Kidney epithelial cell (primary cell): ENCODE results near the gene AICDA. TPM values are rescaled to one million over a fixed set of nuclear protein-coding genes. Genes with fewer than 3 reads are reported as not detected.

Experiments
- DNase-seq: peaks from one replicate; pipeline ENCODE4 v3.0.0-alpha.2; 2010; ENCODE audit warnings: low read depth
- H3K27me3 ChIP-seq: 2 replicates; pipeline ENCODE4 v1.6.0; 2011; ENCODE audit warnings: low read length; ENCODE audit not compliant: control insufficient read depth, insufficient read depth
- H3K36me3 ChIP-seq: 2 replicates; pipeline ENCODE4 v1.5.1; 2011; ENCODE audit warnings: low read length; ENCODE audit not compliant: control insufficient read depth, insufficient read depth
- H3K4me3 ChIP-seq: 2 replicates; pipeline ENCODE4 v1.5.1; 2011; ENCODE audit warnings: low read depth, mild to moderate bottlenecking, control low read depth, low read length
- total RNA-seq: library from RNA; depleted of rRNA; stranded (reverse); fragments of >200 nt; gene quantifications from 2 replicates; pipeline ENCODE4 v1.2.3, GENCODE V29; 2015
- TF ChIP-seq, protein P1 (sequence below): IDR thresholded peaks from 2 replicates; pipeline ENCODE4 v1.5.1; 2011; ENCODE audit warnings: mild to moderate bottlenecking, moderate library complexity, low read length, control low read depth, inconsistent platforms; ENCODE audit not compliant: insufficient read depth, poor library complexity, severe bottlenecking

Gene AICDA
- total RNA-seq, 1 donor from 2014 or later: 1.3 TPM

DNA sequence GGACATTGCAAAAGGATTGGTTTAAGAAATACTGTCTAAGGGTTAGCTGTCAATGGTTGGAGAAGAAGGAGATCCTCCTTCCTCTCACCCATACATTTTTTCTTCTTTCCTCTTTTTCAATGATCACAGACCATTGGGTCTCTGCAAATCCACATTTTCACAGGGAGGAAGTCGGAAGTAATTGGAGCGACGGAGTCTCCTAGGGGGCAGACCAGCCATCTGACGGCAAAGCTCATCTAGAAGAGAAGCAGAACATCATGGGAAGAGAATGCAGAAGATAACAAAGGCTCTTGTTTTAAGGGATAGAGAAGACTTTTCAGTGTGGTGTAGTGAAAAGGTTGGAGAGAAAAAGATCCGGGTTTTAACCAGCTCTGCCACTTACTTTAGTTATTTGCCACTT, 35.3 kb upstream of the AICDA start:
- Histone ChIP-seq H3K4me3 (no peak overlapping the region), H3K36me3 (no peaks in the 10 kb centered on the region), H3K27me3 (no peaks in the 10 kb centered on the region)
- TF ChIP-seq, protein P1, sequence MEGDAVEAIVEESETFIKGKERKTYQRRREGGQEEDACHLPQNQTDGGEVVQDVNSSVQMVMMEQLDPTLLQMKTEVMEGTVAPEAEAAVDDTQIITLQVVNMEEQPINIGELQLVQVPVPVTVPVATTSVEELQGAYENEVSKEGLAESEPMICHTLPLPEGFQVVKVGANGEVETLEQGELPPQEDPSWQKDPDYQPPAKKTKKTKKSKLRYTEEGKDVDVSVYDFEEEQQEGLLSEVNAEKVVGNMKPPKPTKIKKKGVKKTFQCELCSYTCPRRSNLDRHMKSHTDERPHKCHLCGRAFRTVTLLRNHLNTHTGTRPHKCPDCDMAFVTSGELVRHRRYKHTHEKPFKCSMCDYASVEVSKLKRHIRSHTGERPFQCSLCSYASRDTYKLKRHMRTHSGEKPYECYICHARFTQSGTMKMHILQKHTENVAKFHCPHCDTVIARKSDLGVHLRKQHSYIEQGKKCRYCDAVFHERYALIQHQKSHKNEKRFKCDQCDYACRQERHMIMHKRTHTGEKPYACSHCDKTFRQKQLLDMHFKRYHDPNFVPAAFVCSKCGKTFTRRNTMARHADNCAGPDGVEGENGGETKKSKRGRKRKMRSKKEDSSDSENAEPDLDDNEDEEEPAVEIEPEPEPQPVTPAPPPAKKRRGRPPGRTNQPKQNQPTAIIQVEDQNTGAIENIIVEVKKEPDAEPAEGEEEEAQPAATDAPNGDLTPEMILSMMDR: no peak
- no peak for DNase-seq

DNA sequence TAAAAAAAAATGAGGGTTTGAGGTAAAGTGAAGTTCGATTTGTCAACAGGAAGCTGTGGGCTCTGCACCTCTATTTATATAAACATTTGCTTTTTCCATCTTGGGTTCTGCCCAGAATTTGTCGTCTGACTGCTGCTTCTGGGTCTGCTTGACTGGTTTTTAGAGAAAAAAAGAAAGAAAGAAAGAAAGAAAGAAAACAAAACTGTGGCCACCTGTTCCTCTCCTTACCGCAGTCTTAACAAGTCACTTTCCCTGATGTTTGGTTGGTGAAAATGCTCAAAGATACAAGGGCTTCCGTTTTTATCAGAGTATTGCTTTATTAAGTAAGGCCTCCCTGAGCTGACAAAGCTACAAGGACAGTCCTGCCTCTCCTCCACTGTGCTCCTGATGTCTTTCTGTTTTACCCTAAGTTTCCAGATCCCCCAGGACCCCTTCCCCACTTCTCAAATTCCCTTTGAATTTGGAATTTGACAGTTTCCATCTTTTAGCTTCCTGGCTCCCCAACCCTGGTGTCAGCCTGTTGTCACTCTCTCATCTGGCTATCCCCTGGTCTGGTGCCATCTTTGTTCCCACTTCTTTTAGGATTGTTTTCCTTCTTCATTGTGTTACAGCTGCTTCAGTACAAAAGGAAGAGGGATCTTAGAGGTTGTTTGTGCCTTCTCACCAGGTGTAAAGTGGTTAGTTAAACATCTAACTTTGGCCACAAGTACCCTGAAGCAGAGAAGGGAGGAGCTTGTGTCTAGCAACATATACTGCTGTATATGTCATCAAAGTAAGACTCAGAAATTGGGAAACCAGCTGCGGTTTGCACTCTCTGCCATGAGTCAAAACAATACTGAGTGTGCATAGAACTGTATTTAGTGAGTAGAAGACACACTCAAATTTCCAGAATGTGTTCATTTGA, 31.9 kb upstream of the AICDA start:
- no peak for DNase-seq
- TF ChIP-seq, protein P1: no peak
- H3K4me3 ChIP-seq: no peak overlapping the region
- H3K27me3 ChIP-seq: no peaks in the 10 kb centered on the region
- no peaks in the 10 kb centered on the region for H3K36me3 ChIP-seq

DNA sequence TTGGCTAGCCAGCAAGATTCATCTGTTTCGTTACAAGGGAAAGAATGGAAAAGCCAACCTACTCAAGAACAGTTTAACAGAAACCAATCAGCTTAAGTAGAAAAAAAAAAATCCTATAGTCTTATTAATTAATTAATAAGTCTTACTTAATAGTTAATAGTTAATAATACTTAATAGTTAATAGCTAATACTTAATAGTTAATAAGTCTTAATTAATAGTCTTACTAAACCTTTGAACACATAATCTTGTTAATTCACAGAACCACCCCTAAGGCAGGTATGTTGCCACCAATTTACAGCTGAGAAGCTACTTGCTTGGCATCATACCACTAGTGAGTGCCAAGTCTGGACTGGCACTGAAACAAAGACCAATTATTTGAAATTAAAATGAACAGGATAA, 30.1 kb upstream of the AICDA start:
- Histone ChIP-seq H3K4me3 (no peak overlapping the region), H3K36me3 (no peaks in the 10 kb centered on the region), H3K27me3 (no peaks in the 10 kb centered on the region)
- DNase-seq: no peak
- TF ChIP-seq, protein P1: no peak

DNA sequence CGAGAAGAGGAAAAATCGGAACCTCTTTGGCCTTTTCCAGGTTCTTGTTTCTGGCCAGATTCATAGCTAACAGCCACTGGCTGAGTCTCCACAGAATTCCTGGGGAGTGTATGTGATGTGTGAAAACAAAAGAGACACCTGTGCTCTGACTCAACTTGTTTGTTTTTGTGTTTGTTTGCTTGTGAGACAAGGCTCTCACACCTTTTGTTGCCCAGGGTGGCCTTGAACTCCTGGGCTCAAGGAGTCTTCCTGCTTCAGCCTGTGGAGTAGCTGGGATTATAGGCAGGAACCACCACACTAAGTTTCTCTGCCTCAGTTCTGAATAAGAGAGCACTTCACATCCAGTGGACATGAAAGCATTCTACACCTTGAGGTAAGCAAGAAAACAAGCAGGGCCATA, 27.3 kb upstream of the AICDA start:
- no peaks in the 10 kb centered on the region for H3K36me3 ChIP-seq
- H3K4me3 ChIP-seq: no peak overlapping the region
- TF ChIP-seq, protein P1: no peak
- no peaks in the 10 kb centered on the region for H3K27me3 ChIP-seq
- no peak for DNase-seq

DNA sequence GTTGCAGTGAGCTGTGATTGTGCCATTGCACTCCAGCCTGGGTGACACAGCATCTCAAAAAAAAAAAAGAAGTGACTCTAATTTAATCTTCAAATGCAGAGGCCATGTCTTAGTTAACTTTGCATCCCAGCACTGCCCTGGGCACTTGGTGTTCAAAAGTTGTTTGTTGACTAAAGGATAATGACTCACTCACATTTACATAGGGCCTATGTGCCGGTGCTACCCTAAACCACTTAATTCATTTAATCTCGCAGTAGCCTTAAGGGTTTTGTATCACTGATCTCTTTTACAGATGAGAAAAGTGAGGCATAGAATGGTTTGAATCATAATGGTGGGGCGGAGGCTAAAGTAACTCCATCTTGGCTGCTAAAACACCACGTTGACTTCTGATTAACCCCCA, 26.3 kb upstream of the AICDA start:
- Histone ChIP-seq H3K4me3 (no peak overlapping the region), H3K27me3 (no peaks in the 10 kb centered on the region), H3K36me3 (no peaks in the 10 kb centered on the region)
- no peak for DNase-seq
- TF ChIP-seq, protein P1: no peak

DNA sequence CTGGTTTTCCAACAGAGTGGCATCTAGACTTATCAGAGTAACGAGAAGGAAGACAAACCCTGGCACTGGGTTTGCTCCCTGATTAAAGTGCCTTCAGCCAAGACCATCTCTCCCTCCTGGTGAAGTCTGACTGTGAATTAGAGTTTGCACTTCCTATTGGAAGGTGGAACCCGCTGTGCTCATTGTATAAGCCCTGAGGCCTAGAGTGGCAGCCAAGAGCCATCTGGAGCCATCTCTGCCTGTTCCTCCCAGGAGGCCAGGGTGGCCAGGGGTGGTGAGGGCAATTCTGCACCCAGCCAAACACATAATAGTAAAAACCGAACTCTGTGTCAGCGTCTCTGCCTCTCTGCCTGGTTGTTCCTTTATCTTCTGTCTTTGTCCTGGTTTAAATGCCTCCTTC, 25.0 kb upstream of the AICDA start:
- Histone ChIP-seq H3K36me3 (no peaks in the 10 kb centered on the region), H3K27me3 (no peaks in the 10 kb centered on the region), H3K4me3 (no peak overlapping the region)
- DNase-seq: no peak
- TF ChIP-seq, protein P1: no peak
